HG02763 (cell line): ENCODE data around the gene PARP1.
"Not testable (repeated sequence)": the region's sequence is repeated elsewhere in the genome, so short reads cannot be mapped to it uniquely, and the experiment has no call there.

Source experiments
- ATAC-seq: cut with Tn5 transposase; IDR thresholded peaks from one replicate; pipeline ENCODE4 v1.9.1; 2021; ENCODE audit warnings: mild to moderate bottlenecking, moderate library complexity; ENCODE audit not compliant: unreplicated experiment

Gene PARP1

DNA sequence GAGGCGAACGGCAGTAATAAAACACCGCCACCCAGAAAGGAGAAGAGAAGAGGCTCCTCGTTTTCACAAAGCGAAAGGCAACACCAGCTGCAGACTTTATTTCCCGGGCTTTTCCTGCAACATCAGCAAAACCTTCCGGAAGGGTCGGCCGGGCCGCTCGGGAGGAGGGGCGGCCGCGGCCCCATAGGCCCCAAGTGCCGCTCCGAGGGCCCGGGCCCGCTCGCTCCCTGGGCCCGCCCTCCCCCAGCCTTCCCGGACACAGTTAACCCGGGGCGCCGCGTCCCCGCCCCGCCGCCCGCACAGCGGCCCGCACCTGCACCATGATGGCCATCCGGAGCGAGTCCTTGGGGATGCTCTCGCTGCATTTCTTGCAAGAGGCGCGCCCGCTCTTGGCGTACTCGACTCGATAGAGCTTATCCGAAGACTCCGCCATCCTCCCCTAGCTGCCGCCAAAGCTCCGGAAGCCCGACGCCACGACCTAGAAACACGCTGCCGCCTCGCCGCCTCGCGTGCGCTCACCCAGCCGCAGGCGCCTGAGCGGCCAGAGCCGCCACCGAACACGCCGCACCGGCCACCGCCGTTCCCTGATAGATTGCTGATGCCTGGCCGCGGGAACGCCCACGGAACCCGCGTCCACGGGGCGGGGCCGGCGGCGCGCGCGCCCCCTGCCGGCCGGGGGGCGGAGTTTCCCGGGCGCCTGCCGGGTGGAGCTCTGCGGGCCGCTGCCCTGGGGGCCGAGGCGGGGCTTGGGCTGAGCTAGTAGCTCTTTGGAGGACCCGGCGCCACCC, at the start of gene PARP1:
Gene PARP1, minus strand, starts transcription at position 597 of the 788 bp plus-strand sequence. Its CDS starts 164 bp downstream, at position 433.
- peak; percentile 80 for ATAC-seq

DNA sequence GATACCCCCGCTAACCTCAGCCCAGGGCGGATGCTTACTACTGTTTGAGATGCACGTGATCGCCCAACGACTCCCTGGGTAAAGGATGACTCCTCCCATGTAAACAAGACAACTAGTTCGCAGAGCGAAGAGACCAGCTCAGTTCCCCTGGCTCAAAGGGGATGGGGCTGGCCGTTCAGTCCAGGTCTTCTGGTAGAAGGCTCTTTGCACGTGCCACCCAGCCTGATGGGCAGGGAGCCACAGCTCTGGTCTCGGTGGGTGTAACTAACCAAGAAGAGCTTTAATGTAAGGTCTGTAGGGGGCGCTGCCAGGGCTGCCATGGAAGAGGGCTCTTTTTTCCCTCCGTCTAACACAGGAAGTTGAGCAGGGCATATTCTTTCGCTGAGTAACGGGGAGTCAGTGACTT, 49.4 kb upstream of the PARP1 start:
- ATAC-seq = no peak

DNA sequence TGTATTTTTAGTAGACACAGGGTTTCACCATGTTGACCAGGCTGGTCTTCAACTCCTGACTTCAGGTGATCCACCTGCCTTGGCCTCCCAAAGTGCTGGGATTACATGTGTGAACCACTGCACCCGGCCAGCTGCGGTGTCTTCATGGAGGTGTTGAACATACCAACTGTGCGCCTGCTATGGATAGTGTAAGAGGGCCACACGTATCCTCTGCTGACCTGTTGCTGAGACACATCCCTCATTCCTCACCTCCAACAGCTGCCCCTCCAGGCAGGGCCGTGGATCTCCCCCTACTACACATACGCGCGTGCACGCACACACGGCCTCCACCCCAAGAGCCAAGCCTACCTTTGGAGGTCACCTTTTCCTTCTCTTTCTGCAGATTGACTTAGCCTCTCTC, 48.0 kb upstream of the PARP1 start:
- ATAC-seq = no peak

DNA sequence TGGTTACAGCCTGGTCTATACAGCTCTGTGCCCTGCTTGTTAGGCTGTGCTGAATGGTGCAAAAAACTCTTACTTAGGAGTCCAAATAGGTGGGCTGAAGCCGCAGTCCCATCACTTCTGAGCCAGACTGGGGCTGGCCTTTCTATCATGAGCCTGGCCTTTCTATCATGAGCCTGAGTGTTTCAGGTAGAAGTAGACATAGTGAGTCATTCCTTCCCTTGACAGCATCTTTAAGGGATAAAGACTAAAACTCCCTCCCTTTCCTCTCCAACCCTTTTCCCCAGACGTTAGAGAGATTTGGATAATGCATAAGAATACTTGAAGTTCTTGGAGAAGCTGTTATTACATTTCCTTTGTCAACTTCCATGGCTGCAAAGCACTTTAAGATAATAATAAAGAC, 46.5 kb upstream of the PARP1 start:
- ATAC-seq = no peak

DNA sequence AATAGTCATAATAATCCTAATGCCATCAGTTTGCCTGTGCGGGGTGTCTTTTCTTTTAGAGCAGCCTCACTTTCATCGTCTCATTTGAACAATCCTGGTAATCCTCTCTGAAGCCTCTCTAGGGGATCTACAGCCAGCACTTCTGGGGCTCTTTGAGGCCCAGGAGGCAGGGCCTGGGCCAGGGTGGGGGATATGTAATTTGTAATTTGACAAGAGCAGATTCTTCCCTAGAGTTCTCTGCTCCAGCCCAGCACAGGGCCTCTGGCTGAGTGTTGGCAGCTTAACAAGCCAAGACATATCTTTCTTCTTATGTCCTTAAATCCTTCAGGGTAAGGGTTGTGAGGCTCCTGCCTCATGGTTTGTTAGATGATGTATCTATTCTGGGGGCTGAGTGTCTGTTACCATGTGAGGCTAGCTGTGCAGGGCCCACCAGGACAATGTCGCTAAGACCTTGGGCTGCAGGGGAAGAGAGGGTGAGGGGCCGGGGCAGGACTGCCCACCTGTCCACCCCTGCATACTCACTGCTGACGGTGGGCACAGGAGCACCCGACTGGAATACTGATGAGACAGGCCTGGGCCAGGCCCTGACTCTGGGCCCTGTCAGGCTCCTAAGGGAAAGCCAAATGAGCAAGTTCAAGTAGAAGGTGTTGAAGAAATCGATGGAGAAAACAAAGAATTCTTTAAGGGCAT, 45.3 kb upstream of the PARP1 start:
- ATAC-seq = no peak

DNA sequence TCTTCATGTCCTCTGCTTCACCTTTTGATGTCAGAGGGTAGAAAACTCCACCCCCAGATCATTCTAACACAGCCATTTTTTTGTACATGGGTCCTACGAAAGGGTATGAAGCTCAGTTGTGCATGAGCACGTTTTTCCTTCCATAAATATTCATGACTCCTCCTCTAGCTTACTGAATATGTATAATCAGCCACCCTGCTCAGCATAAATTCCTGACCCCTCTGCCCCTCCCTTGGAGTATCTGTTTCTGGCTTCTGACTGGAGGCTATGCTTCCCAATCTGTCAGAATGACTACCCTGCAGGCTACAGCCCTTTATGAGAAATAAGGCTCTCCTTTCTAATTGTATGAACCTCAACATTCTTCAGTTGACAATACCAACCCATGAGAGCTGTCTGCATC, 42.8 kb upstream of the PARP1 start:
- ATAC-seq = no peak

DNA sequence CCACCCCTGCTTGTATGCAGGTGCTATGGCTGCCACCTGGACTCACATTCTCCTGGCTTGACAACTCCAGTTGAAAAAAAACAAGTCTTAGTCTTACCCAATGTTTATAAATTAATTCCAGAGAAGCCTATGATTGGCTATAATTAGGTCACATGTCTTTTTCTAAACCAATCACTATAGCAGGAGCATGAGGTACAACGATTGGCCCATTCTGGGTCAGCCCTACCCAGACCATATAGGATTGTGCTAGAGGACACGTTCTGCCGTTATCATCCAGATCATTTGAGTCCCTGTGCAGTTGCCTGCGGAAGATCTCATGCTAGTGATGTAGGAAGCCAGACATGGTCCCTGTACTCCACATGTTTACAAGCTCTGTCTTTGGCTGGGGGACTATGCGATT, 41.9 kb upstream of the PARP1 start:
- no peak for ATAC-seq

DNA sequence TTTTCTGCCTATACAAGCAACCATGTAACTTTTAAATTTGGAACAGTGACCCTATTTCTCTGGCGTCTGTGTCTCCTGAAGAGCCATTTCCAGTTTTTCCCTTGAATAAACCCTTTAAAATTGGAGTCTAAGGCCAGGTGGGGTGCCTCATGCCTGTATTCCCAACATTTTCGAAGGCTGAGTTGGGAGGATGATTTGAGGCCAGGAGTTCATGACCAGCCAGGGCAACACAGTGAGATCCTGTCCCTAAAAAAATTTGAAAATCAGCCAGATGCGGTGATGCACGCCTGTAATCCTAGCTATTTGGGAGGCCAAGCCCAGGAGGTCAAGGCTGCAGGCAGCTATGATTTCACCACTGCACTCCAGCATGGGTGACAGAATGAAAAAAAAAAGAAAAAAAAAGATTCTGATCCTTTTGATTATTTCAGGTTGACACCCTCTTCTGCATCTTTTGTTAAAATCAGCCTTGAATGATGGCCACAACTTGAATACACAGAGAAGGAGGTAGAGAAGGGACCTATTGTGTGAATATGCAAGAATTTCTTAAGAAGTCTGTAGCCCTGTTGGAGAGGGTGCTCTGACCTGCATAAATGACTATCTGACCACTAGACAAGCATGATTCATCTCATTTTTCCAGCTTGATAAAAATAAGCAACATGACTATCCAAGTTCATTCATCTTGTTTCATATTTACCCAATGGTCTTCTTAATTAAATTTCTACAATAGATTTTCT, 40.2 kb upstream of the PARP1 start:
- no peak for ATAC-seq

DNA sequence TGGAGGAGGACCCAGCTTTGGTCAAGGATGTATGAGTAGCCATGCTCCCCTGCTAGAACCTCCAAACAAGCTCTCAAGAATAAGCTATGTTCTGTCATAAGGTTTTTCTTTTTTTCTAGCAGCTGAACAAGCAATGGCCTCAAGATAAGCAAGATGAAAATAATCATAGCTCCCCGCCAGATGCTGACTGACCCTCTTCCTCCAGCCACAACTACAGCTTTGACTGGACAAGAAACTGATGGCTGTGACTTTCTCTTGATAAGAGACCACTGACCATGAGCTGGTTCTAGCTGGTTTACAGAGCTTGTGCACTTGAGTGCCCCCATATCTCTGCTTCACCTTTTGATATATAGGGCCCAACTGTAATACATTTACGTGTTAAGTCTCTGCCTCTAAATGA, 38.2 kb upstream of the PARP1 start:
- ATAC-seq = no peak

DNA sequence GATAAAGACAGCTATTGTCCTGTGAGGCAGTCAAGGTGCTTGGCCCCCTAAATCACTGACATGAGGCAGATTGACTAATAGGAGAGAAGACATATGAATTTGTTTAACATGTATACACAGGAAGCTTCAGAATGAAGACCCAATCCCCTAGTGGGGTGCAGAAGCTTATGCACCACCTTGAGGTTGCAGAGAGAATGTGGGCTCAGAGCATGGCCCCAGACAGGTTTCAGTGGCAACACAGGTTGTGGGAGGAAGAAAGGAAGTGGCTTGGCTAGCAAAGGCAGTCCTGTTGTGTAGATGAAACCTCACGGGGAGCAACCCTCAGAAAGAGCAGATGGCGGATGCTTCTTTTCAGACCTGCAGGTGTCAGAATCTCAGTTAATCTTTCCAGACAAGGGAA, 37.0 kb upstream of the PARP1 start:
- ATAC-seq = peak; percentile 99

DNA sequence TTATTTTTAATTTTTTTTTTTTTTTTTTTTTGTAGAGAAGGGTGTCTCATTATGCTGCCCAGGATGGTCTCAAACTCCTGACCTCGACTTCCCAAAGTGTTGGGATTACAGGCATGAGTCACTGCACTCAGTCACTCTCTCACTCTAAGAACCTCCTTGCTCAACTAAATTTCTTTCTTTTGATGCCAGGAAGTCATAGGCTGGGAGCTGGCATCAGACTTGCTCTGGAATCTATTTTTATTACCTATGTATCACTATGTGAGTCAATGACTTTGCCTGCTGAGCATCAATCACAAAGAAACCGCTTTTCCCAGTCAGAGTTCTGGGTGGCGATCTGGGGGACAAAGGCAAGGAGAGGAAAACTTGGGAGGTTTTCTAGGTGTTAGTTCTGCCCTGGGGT, 35.5 kb upstream of the PARP1 start:
- ATAC-seq = no peak

DNA sequence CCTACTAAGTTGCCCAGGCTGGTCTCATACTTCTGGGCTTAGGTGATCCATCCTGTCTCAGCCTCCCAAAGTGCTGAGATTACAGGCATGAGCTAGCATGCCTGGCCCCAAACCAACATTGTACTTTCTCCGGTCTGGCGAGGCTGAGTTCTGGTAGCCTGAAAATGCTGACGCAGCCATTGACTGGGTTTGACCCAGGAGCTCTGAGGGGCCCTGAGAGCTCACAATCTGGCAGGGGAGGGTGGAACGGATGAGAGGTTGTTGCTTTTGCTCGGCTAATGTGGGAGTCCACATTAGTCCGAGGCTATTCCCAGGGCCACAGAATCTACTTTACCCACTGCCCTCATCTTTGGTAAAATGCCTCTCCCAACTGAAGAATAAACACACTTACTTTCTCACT, 35.1 kb upstream of the PARP1 start:
- ATAC-seq = no peak

DNA sequence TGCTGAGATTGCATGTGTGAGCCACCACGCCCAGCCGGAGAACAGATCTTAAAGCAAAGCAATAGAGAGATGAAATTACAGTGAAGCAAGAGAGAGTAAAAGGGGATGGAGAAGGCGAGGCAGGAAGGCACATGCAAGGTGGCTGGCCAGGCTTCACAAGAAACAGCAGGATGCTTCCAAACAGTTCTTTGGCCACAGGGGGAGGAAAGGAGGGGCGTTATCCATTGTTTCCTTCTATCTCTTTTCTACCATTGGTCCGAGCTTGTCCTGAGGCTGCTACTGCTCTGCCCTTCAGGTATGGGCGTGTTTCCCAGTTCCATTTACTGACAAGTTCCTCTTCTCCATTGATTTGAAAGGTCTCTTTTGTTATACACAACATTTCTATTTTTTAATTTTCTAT, 33.7 kb upstream of the PARP1 start:
- no peak for ATAC-seq

DNA sequence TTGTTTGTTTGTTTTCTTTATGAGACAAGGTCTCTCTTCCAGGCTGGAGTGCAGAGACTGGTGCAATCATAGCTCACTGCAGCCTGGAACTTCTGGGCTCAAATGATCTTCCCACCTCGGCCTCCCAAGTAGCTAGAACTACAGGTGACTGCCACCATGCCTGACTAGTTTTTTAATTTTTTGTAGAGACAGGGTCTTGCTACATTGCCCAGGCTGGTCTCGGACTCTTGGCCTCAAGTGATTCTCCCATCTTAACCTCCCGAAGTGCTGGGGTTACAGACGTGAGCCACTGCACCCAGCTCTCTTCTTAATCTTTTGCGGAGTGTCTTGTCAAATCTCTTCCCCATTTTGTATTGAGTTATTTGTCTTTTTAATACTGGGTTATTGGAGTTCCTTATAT, 32.6 kb upstream of the PARP1 start:
- ATAC-seq = no peak

DNA sequence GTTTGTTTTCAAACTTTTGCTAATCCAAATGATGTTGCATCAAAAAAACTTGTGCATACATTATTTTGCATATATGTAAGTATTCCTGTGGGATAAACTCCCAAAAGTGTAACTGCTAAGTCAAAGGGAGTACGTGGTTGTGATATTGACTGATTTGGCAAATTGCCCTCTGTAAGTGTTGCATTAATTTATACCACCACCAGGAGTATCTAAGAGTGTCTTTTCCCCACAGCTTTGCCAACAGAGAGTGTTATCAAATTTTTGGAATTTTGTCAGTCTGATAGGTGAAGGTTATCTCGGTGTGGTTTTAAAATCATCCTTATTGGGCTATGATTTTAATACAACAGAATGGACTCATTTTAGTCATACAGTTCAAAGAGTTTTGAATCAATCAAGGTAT, 30.1 kb upstream of the PARP1 start:
- ATAC-seq = no peak

DNA sequence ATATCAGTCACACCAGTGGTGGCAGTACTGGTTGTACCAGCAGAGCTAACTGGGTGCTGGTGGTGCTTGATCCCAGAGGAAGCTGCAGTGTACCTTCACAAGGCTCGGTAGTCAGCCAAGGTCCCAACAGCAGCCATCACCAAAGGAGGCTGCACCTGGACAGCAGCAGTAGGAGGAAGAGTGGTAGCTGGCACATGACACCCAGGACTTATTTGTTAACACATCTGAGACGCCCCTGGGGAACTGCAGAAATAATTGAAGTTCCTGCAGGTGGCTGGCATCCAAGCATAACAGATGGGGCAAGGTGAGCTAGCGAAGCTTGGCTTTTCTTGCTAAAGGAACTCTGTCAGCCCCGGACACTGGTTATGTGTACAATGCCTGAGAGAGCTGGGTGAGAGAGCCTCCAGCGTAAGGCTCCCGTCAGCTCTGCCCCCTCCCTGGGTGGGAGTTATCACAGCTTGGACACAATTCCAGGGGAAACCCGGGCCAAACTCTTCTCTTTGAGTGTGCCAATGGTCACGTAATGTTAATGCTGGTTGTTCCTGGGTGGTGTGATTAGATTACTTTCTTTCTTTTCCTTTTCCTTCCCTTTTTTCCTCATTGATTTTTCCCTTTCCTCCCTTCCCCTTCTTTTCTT, 29.1 kb upstream of the PARP1 start:
- ATAC-seq = no peak

DNA sequence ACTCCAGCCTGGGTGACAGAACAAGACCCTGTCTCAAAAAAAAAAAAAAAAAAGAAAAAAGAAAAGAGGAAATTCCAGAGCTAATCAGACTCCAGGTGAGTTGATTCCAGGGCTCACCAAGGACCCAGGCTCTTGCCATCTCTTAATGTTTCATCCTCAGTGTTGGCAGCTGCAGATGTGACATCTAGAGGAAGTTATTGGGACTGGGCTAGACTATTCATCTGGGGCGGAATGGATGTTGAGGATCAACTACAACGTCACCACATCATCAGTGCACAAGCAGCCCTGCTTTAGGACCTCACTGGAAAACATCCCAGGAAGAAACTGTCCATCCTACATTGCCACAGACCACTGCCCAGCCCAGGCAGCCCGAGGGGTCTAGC, 28.6 kb upstream of the PARP1 start:
- no peak for ATAC-seq

DNA sequence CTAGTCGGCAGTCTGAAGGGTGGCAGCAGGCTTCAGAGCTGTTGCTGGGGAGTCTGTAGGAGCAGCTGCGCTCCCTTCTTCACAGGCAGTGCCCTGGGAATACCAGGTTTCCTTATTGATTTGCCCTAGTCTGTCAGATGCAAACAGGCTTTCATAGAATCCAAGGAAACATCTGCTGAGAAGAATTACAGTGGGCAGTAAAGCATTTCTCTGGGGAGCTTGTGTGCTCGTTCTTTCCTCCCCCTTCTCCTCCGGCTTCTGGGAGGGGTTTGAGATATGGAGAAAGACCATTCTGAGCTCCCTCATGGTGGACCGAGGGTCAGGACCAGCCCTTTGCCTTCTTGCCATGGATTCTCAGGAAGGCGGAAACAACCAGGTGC, 25.4 kb upstream of the PARP1 start:
- ATAC-seq = no peak

DNA sequence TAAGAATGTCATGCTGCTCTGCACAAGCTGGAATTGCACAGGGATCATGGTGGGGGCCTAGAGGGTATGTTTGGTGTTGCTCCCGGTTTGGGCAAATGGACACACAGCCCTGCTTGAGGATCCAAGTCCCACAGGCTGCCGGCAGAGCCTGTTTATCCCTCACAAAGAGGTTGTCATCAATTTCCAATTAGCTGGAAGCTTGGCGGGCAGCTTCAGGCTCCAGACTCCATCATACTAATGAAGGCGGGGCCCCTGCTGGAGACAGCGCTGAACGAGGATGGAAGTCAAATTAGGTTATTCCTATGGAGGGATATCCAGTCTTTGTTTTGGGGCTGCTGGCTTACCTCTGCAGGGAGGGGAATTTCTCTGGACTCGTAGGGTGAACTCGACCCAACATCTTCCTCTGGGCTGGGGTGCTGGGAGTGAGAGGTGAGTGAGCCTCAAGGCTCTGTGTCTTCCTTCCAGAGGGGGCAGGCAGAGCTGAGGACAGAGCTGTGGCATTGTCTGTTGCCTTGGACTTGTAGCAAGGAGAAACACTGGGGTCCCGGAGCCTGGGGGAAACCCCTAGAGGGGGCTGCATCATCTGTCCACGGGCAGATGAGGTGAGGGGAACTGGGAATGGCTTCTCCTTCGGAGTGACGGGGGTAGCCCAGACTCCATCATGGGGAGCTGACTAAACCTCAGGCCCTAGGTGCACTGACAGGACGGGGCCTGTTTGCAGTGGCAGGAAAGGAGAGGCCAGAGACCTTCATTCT, 24.9 kb upstream of the PARP1 start:
- ATAC-seq = no peak

DNA sequence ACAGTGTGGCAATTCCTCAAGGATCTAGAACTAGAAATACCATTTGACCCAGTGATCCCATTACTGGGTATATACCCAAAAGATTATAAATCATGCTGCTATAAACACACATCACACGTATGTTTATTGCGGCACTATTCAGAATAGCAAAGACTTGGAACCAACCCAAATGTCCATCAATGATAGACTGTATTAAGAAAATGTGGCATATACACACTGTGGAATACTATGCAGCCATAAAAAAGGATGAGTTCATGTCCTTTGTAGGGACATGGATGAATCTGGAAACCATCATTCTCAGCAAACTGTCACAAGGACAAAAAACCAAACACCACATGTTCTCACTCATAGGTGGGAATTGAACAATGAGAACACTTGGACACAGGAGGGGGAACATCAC, 24.0 kb upstream of the PARP1 start:
- ATAC-seq = not testable (repeated sequence)
